Measurements from ENCODE around the gene CASZ1. TPM values are rescaled to one million over a fixed set of nuclear protein-coding genes. Genes with fewer than 3 reads are reported as not detected.

The CASZ1 gene
- total and polyA plus RNA-seq, 10 donors = 0.73 to 14.5 (median 9.1) TPM

GRCh38 chr1:10686404-10687040 lies 109.9 kb downstream of the CASZ1 start:
- DNase-seq = no peak
- peak overlapping the region in 6 of 8 donors; percentile 61 to 71 (median 66) for H3K27ac ChIP-seq

GRCh38 chr1:10685808-10686403 lies 110.5 kb downstream of the CASZ1 start:
- Histone ChIP-seq H3K4me3 (no peak overlapping the region), H3K9me3 (no peaks in the 10 kb centered on the region), H3K27ac (peak overlapping the region in 7 of 8 donors; percentile 38 to 71 (median 65)), H3K36me3 (peaks cover 0 to 6% (median 0%) of the 10 kb centered on the region in 6 donors), H3K4me1 (peaks cover 0 to 90% (median 33%) of the 10 kb centered on the region in 6 donors), H3K27me3 (replicated peaks in 1 of 7) (no peaks in the 10 kb centered on the region)
- TF ChIP-seq POLR2AphosphoS5 (IDR thresholded peaks at IDR 0.05) (peak in 2 of 3 donors; percentile 20 to 27), CTCF (IDR thresholded peaks at IDR 0.05 in 8 of 11, conservative IDR thresholded peaks at IDR 0.05 in 3 of 11) (no peak), POLR2A (IDR thresholded peaks at IDR 0.05) (no peak)
- 69 to 88% (median 73%) methylated on average over 9 to 11 of the region's 11 CpGs for WGBS, 5 donors
- DNase-seq = no peak
- intact Hi-C loops (cut with DNase I; ENCODE audit: low total_unique reads) = loop anchor here (10.0 kb wide), 1 partner anchor 109 kb away; the partner anchor contains the start of gene CASZ1

More at GRCh38 chr1:10686404-10687040, 109.9 kb downstream of the CASZ1 start:
- Histone ChIP-seq H3K4me1 (peaks cover 0 to 96% (median 33%) of the 10 kb centered on the region in 6 donors), H3K27me3 (replicated peaks in 1 of 7) (no peaks in the 10 kb centered on the region), H3K4me3 (no peak overlapping the region), H3K36me3 (peaks cover 0 to 6% (median 0%) of the 10 kb centered on the region in 6 donors), H3K9me3 (no peaks in the 10 kb centered on the region)
- intact Hi-C loops (cut with DNase I; ENCODE audit: low total_unique reads) = loop anchor here (10.0 kb wide), 1 partner anchor 108 kb away; the partner anchor contains the start of gene CASZ1
- TF ChIP-seq POLR2AphosphoS5 (IDR thresholded peaks at IDR 0.05) (peak; percentile 32 to 56 (median 53)), POLR2A (IDR thresholded peaks at IDR 0.05) (no peak), CTCF (IDR thresholded peaks at IDR 0.05 in 8 of 11, conservative IDR thresholded peaks at IDR 0.05 in 3 of 11) (peak in 4 of 11 experiments; percentile 11 to 27 (median 23))
- 73 to 83% (median 78%) methylated on average over 20 of the region's 20 CpGs for WGBS, 5 donors

- Histone ChIP-seq H3K9me3 (no peaks in the 10 kb centered on the region), H3K27ac (peak overlapping the region in 7 of 8 donors; percentile 38 to 71 (median 65))
- TF ChIP-seq POLR2A (IDR thresholded peaks at IDR 0.05) (no peak), CTCF (IDR thresholded peaks at IDR 0.05 in 8 of 11, conservative IDR thresholded peaks at IDR 0.05 in 3 of 11) (no peak), POLR2AphosphoS5 (IDR thresholded peaks at IDR 0.05) (no peak)
These were observed 111.1 kb downstream of the CASZ1 start for GRCh38 chr1:10685196-10685807.

More at GRCh38 chr1:10685196-10685807, 111.1 kb downstream of the CASZ1 start:
- Histone ChIP-seq H3K27me3 (replicated peaks in 1 of 7) (no peaks in the 10 kb centered on the region), H3K4me3 (no peak overlapping the region), H3K4me1 (peaks cover 0 to 87% (median 33%) of the 10 kb centered on the region in 6 donors), H3K36me3 (peaks cover 0 to 6% (median 0%) of the 10 kb centered on the region in 6 donors)
- intact Hi-C loops (cut with DNase I; ENCODE audit: low total_unique reads) = loop anchor here (10.0 kb wide), 1 partner anchor 109 kb away; the partner anchor contains the start of gene CASZ1
- no peak for DNase-seq
- 76 to 83% (median 80%) methylated on average over 14 to 15 of the region's 15 CpGs for WGBS, 5 donors

Data from spleen (tissue), 11 donors.